ENCODE data around the gene WWP2. TPM values are rescaled to one million over a fixed set of nuclear protein-coding genes. Genes with fewer than 3 reads are reported as not detected.
A peak's percentile ranks its signal among the peaks of the same experiment; 100 is the strongest.
"Not testable (repeated sequence)": the region's sequence is repeated elsewhere in the genome, so short reads cannot be mapped to it uniquely, and the experiment has no call there.

WWP2 gene
- total RNA-seq, 1 experiment from 2014 or later: 15.3 TPM

GRCh38 chr16:69745232-69745612, 16.9 kb upstream of the WWP2 start:
- no peak for DNase-seq (ENCODE audit: low read depth)

GRCh38 chr16:69745959-69746358, 16.2 kb upstream of the WWP2 start:
- no peak for DNase-seq (ENCODE audit: low read depth)

- no peak for DNase-seq (ENCODE audit: low read depth)
Observed at GRCh38 chr16:69747115-69747514, 15.0 kb upstream of the WWP2 start.

GRCh38 chr16:69748694-69749345, 13.3 kb upstream of the WWP2 start:
- DNase-seq (ENCODE audit: low read depth): no peak

GRCh38 chr16:69754143-69754468, 8.0 kb upstream of the WWP2 start:
- DNase-seq (ENCODE audit: low read depth): no peak

GRCh38 chr16:69754469-69755310, 7.4 kb upstream of the WWP2 start, which contains the start of gene NOB1:
Gene NOB1 (minus strand): TSS chr16:69754926. CDS start chr16:69754910, 16 bp downstream.
- peak; percentile 94 for DNase-seq (ENCODE audit: low read depth)

- DNase-seq (ENCODE audit: low read depth): no peak
Observed at GRCh38 chr16:69756705-69757104, 5.4 kb upstream of the WWP2 start.

- DNase-seq (ENCODE audit: low read depth): not testable (repeated sequence)
Observed at GRCh38 chr16:69757375-69757774, 4.8 kb upstream of the WWP2 start.

- no peak for DNase-seq (ENCODE audit: low read depth)
Observed at GRCh38 chr16:69762814-69763598, 874 bp downstream of the WWP2 start.

GRCh38 chr16:69763599-69763942, 1.4 kb downstream of the WWP2 start:
- DNase-seq (ENCODE audit: low read depth): no peak

- no peak for DNase-seq (ENCODE audit: low read depth)
Observed at GRCh38 chr16:69767459-69768229, 5.5 kb downstream of the WWP2 start.

GRCh38 chr16:69768666-69769065, 6.5 kb downstream of the WWP2 start:
- DNase-seq (ENCODE audit: low read depth): no peak

- no peak for DNase-seq (ENCODE audit: low read depth)
Observed at GRCh38 chr16:69769404-69769803, 7.3 kb downstream of the WWP2 start.

GRCh38 chr16:69771651-69771967, 9.5 kb downstream of the WWP2 start:
- DNase-seq (ENCODE audit: low read depth): no peak

- no peak for DNase-seq (ENCODE audit: low read depth)
Observed at GRCh38 chr16:69773260-69773947, 11.3 kb downstream of the WWP2 start.

- DNase-seq (ENCODE audit: low read depth): no peak
Observed at GRCh38 chr16:69775563-69775962, 13.4 kb downstream of the WWP2 start.

GRCh38 chr16:69779724-69780123, 17.6 kb downstream of the WWP2 start:
- DNase-seq (ENCODE audit: low read depth): no peak

GRCh38 chr16:69781118-69781517, 19.0 kb downstream of the WWP2 start:
- DNase-seq (ENCODE audit: low read depth): no peak

- DNase-seq (ENCODE audit: low read depth): no peak
Observed at GRCh38 chr16:69784586-69784985, 22.5 kb downstream of the WWP2 start.

GRCh38 chr16:69787883-69788282, 25.8 kb downstream of the WWP2 start:
- DNase-seq (ENCODE audit: low read depth): no peak

GRCh38 chr16:69791391-69791847, 29.3 kb downstream of the WWP2 start:
- DNase-seq (ENCODE audit: low read depth): not testable (repeated sequence)

All from HT1080 (cell line).